ENCODE measurements around the gene KLHL12.
"Not testable (repeated sequence)": the region's sequence is repeated elsewhere in the genome, so short reads cannot be mapped to it uniquely, and the experiment has no call there.

KLHL12 gene

GRCh38 chr1:202951437-202951836 is 24.4 kb upstream of the KLHL12 start:
- no peak for DNase-seq (ENCODE audit: low spot score)

DNA sequence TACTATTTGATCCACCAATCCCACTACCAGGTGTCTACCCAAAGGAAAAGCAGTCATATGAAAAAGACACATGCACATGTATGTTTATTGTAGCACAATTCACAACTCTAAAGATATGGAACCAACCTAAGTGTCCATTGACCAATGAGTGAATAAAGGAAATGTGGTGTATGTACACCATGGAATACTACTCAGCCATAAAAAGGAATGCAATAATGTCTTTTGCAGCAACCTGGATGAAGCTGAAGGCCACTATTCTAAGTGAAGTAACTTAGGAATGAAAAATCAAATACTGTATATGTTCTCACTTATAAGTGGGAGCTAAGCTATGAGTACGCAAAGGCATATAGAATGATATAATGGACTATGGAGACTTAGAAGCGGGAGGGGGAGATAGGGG is 18.4 kb upstream of the KLHL12 start:
- DNase-seq (ENCODE audit: low spot score): no peak

GRCh38 chr1:202944438-202944921 is 17.4 kb upstream of the KLHL12 start:
- no peak for DNase-seq (ENCODE audit: low spot score)

DNA sequence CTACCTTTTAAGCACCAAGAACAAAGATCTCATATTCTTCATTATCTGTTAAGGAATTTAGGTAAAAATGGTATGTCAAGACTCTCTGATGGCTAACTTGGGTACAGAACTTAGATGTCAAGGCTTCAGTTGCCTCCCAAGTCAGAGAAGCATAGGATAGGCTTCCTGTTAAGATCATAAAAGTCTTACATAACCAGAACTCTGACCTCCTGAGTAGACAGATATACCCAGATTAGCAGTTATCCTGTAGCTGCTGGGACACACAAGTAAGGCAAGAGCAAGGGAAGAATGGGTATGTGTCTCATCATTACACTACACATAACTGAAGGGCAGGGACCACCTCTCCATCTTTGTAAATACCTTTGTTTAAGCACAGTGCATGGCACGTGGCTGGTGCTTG is 15.4 kb upstream of the KLHL12 start:
- no peak for DNase-seq (ENCODE audit: low spot score)

DNA sequence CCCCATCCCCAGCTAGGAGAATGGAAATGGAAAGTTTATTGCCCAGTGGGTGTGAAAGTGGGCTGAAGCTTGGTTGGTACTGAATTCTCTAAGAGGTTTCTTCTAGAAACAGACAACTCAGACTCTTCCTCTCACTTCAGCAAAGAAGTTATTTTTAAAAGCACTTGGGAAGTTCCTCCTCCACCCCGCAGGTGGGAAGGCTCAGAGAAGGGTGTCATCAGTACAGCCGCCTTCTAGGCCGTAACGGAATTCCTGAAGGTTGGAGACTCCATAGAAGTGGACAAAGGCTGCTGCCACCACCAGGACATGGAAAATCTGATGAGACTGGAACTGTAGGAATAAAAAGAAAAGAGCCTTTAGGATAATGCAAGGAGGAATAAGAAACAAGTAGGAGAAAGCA is 14.3 kb upstream of the KLHL12 start:
- DNase-seq (ENCODE audit: low spot score): no peak

DNA sequence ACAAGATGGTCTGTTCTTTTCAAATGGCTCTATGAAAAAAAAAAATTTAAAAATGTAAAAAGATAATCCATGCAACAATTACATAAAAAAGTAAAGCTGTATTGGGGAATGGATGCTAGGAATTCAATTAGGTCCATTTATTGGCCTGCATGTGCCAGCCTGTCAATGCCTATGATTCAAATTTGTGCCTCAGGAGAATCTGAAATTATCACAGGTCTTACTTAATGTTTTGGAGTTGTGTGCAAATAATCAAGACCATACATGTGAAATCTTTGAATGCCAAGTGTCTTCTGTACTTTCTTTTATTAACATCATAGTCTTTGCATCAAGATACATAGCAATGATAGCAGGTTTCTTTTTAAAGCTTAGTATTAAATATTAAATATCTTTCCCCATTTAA is 13.5 kb upstream of the KLHL12 start:
- no peak for DNase-seq (ENCODE audit: low spot score)

GRCh38 chr1:202938287-202938925 is 11.4 kb upstream of the KLHL12 start:
- DNase-seq (ENCODE audit: low spot score): no peak

GRCh38 chr1:202936409-202936808 is 9.4 kb upstream of the KLHL12 start:
- DNase-seq (ENCODE audit: low spot score): not testable (repeated sequence)

DNA sequence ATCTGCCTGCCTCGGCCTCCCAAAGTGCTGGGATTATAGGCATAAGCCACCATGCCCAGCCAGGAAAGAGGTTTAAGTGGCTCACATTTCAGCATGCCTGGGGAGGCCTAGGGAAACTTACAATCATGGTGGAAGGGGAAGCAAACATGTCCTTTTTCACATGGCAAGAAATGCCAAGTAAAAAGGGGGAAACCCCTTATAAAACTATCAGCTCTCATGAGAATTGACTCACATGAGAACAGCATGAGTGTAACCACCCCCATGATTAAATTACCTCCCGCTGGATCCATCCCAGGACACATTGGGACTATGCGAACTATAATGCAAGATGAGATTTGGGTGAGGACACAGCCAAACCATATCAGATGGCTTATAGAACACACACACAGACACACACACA is 8.8 kb upstream of the KLHL12 start:
- no peak for DNase-seq (ENCODE audit: low spot score)

DNA sequence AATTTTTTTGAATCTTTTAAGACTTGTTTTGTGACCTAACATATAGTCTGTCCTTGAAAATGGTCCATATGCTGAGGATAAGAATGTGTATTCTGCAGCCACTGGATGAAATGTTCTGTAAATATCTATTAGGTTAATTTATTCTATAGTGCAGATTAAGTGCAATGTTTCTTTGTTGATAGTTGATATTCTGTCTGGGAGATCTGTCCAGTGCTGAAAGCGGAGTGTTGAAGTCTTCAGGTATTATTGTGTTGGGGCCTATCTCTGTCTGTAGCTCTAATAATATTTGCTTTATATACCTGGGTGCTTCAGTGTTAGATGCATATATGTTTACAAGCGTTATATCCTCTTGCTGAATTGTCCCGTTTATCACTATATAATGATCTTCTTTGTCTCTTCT is 7.7 kb upstream of the KLHL12 start:
- no peak for DNase-seq (ENCODE audit: low spot score)

- no peak for DNase-seq (ENCODE audit: low spot score)
These were observed 5.4 kb upstream of the KLHL12 start for GRCh38 chr1:202932476-202932875.

DNA sequence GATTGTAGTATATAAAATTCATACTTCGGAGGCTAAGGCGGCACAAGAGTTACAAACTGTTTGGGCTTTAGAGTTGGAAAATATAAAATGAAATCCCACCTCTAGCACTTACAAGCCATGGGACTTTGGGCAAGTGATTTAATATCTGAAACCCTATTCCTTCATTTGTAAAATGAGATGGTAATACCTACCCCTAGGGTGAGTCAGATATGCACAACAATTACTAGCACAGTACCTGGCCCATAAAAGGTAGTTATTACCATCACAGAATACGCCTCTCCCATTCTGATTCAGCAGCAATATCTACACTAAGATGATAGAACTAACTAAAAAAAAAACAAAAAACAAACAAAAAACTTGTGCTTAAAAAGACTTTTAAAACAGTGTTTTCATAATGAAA is 3.5 kb downstream of the KLHL12 start:
- DNase-seq (ENCODE audit: low spot score): no peak

DNA sequence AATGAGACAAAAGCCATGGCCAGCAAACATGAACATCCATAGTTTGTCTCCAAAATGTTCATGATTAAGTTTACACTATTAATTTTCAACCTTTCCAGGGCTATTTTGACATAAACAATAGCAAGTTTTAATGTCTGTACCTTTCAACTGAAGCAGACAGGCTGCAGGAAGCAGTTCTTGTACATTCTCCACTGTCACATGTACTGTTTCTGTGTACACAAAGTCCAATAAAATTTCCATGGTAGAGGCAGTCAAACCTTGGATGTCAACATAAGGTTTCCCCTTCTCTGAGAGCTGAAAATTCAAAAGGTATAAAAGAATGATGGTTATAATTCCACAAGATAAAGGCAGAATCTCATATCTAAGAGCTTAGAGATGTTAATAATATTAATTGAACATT is 7.4 kb downstream of the KLHL12 start:
- no peak for DNase-seq (ENCODE audit: low spot score)

- DNase-seq (ENCODE audit: low spot score): no peak
These were observed 11.9 kb downstream of the KLHL12 start for GRCh38 chr1:202915146-202915545.

DNA sequence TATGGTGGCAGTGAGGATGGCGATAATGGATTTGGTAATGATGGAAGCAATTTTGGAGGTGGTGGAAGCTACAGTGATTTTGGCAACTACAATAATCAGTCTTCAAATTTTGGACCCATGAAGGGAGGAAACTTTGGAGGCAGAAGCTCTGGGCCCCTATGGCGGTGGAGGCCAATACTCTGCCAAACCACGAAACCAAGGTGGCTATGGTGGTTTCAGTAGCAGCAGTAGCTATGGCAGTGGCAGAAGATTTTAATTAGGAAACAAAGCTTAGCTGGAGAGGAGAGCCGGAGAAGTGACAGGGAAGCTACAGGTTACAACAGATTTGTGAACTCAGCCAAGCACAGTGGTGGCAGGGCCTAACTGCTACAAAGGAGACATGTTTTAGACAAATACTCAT is 14.6 kb downstream of the KLHL12 start:
- not testable (repeated sequence) for DNase-seq (ENCODE audit: low spot score)

DNA sequence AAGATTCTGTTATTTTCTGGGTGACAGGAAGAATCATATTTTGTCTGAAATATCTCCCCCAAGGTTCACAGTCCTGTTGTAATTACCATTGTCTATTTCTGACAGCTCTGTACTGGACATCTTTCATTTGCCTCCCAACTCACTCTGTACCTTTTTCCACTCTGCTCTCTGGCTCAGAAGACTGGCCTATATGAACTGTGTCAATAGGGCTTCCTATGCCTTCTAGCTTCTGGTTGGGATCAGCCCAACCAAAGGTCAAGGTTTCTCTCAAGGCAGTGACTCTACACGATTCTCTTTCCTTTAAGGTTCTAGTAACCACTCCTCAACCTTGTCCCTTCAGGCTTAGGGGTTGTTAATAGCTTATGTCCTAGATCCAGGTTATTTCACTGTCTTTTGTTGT is 17.5 kb downstream of the KLHL12 start:
- DNase-seq (ENCODE audit: low spot score): no peak

GRCh38 chr1:202908998-202909397 is 18.0 kb downstream of the KLHL12 start:
- no peak for DNase-seq (ENCODE audit: low spot score)

- no peak for DNase-seq (ENCODE audit: low spot score)
These were observed 21.7 kb downstream of the KLHL12 start for GRCh38 chr1:202905331-202905730.

DNA sequence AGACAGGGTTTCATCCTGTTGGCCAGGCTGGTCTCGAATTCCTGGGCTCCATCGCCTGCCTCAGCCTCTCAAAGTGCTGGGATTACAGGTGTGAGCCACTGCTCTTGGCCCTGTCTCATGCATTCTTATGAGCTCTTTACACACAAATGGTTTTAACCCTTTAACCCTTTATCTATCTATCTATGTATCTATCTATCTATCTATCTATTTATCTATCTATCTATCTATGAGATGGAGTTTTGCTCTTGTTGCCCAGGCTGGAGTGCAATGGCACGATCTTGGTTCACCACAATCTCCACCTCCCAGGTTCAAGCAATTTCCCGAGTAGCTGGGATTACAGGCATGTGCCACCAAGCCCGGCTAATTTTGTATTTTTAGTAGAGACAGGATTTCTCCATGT is 23.2 kb downstream of the KLHL12 start:
- not testable (repeated sequence) for DNase-seq (ENCODE audit: low spot score)

- no peak for DNase-seq (ENCODE audit: low spot score)
These were observed 25.5 kb downstream of the KLHL12 start for GRCh38 chr1:202901555-202901954.

DNA sequence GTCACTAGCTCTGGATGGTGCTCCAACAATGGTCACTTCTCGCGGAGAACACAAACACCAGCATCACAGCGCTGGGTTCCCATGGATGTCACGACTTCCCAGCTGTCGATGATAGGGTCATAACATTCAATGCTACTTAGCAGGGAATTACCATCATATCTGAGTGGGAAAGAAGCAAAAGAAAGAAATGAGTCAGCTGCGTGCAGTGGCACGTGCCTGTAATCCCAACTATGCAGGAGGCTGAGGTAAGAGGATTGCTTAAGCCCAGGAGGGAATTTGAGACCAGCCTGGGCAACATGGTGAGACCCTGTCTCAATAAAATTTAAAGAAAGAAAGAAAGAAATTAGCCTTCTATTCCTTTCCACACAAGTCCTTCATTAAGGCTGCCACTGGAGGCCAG is 34.5 kb downstream of the KLHL12 start:
- no peak for DNase-seq (ENCODE audit: low spot score)

- DNase-seq (ENCODE audit: low spot score): no peak
These were observed 36.6 kb downstream of the KLHL12 start for GRCh38 chr1:202890392-202890791.

GRCh38 chr1:202888531-202889360 is 38.3 kb downstream of the KLHL12 start, which contains the start of gene RABIF:
Gene RABIF, minus strand, starts transcription at chr1:202889149. Its CDS starts 51 bp downstream, at chr1:202889098.
- DNase-seq (ENCODE audit: low spot score): peak; percentile 97

- no peak for DNase-seq (ENCODE audit: low spot score)
These were observed 38.9 kb downstream of the KLHL12 start for GRCh38 chr1:202888221-202888530.
